ENCODE measurements around the gene DNMT3A.
A peak's percentile ranks its signal among the peaks of the same experiment; 100 is the strongest.

Gene DNMT3A

DNA sequence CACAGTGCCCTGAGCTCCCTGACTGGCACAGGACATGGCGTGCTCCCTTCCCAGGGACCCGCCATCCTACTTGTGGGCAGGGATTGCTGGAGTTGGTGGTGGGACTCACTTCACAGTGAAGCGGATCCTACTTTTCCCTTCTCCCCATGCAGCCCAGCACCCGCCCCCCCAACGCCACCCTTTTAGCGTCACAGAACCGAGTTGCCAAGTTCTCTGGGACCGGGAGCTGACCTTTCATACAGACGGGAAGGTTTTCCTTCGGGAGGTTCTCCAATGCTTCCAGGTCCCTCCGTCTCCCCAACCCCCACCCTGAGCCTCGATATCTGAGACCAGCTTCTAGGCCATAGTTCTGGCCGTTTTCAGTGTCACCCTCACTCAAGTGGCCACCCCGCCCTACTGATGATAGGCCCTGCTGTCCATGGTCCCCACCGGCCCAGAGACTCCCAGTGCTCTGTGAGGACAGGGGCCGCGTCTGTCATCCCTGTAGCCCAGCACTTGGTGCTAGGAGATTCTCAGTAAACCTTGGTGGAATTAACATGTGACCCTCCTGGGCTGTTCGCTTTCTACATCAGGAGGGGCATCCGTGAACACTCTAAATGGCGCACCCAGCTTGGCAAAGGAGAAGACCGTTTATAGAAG, 1.6 kb upstream of the DNMT3A start:
- H3K36me3 ChIP-seq (ENCODE audit: control insufficient read depth, insufficient read depth, low read length) = no peaks in the 10 kb centered on the region
- no peak overlapping the region for H3K27ac ChIP-seq (ENCODE audit: low read depth, low read length, severe bottlenecking)
- H3K9me3 ChIP-seq (ENCODE audit: control insufficient read depth, low read length) = no peaks in the 10 kb centered on the region
- 87 to 93% methylated on average over 18 to 19 of the region's 21 CpGs for WGBS, 2 experiments (ENCODE audit: insufficient coverage in 2 of 2)
- no peak overlapping the region for H3K4me3 ChIP-seq (ENCODE audit: extremely low read depth, insufficient read depth, low read length, poor library complexity, severe bottlenecking)
- H3K4me1 ChIP-seq (ENCODE audit: control insufficient read depth, insufficient read depth, low read length, poor library complexity, severe bottlenecking) = no peaks in the 10 kb centered on the region

DNA sequence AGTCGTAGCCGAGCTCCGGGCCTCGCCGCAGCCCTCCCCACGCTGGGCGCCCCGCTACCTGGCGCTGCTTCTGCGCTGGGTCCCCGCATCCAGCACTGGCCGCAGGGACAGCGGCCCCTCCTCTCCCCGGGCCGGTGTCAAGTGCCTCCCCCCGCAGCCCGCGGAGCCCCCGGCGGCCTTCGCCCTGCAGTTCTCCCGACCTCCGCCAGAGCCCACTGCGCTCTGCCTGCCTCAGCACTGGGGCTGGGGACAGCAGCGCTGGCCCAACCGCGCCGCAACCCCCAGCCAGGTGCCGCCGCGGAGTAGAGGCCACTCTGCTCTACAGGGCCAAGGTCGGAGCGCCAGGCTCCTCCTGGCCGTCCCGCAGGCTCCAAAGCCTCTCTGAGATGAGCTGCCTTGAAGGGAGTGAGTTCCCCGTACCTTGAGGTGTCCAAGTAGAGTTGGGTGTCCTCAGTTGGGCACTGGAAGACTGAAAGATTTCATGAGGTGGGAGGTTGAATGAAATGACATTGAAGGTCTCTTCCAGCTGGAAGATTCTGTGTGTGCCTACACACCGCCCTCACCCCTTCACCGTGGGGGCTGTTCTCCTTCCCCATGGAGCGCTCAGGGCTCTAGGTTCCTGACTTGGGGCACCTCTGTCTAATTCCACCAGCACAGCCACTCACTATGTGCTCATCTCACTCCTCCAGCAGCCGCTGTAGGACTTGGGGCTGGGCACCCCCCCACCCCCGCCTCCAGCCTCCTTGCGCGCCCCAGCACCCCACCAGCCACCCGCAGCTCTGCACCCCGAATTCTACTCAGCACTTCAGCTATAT, 854 bp upstream of the DNMT3A start:
- no peaks in the 10 kb centered on the region for H3K36me3 ChIP-seq (ENCODE audit: control insufficient read depth, insufficient read depth, low read length)
- H3K4me1 ChIP-seq (ENCODE audit: control insufficient read depth, insufficient read depth, low read length, poor library complexity, severe bottlenecking) = no peaks in the 10 kb centered on the region
- H3K9me3 ChIP-seq (ENCODE audit: control insufficient read depth, low read length) = no peaks in the 10 kb centered on the region
- no peak overlapping the region for H3K27ac ChIP-seq (ENCODE audit: low read depth, low read length, severe bottlenecking)
- 4% methylated on average over 37 to 39 of the region's 45 CpGs for WGBS, 2 experiments (ENCODE audit: insufficient coverage in 2 of 2)
- peak overlapping the region; percentile 43 for H3K4me3 ChIP-seq (ENCODE audit: extremely low read depth, insufficient read depth, low read length, poor library complexity, severe bottlenecking)

GRCh38 chr2:25341011-25341727, 556 bp downstream of the DNMT3A start:
- 0 to 1% methylated on average over 32 to 36 of the region's 104 CpGs for WGBS, 2 experiments (ENCODE audit: insufficient coverage in 2 of 2)
- no peak overlapping the region for H3K27ac ChIP-seq (ENCODE audit: low read depth, low read length, severe bottlenecking)
- peak overlapping the region; percentile 36 for H3K4me3 ChIP-seq (ENCODE audit: extremely low read depth, insufficient read depth, low read length, poor library complexity, severe bottlenecking)

DNA sequence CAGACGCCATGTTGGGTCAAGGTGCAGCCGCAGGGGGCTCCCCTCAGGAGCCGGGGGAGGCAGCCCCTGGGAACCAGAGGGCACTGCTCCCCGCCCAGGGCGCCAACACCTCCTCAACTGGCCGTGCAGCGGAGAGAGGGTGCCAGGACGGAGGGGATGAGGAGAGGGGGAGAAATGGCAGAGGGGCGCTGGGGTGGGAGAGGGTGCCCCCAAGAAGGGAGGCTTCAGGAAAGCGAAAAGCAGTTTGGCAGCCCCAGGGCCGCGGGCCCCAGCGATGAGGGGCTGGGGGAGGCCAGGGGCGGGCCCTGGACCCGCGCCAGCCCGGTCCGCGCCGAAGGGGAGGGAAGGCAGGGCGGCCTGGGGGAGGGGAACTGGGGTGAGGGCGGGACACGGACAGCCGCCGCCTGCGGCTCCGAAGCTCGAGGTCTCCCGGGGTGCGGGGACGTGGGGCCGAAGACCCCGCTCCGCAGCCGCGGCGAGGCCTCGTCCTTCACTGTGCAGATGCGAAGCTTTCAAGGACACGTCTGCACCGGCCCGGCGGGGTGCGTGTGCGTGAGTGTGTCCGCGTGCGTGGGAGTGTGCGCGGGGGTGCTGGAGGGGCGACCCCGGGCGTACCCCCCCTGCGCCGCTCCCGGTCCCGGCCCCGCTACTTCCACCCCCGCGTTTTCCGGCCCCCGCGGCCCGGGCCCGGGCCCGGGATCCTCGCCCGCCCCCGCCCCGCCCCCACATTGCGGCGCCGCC, 1.4 kb downstream of the DNMT3A start:
- H3K4me3 ChIP-seq (ENCODE audit: extremely low read depth, insufficient read depth, low read length, poor library complexity, severe bottlenecking) = peak overlapping the region; percentile 36
- no peak overlapping the region for H3K27ac ChIP-seq (ENCODE audit: low read depth, low read length, severe bottlenecking)
- H3K4me1 ChIP-seq (ENCODE audit: control insufficient read depth, insufficient read depth, low read length, poor library complexity, severe bottlenecking) = no peaks in the 10 kb centered on the region
- WGBS, 2 experiments (ENCODE audit: insufficient coverage in 2 of 2) = 14 to 21% methylated on average over 24 to 34 of the region's 73 CpGs
- no peaks in the 10 kb centered on the region for H3K9me3 ChIP-seq (ENCODE audit: control insufficient read depth, low read length)
- H3K36me3 ChIP-seq (ENCODE audit: control insufficient read depth, insufficient read depth, low read length) = no peaks in the 10 kb centered on the region

More at GRCh38 chr2:25341011-25341727, 556 bp downstream of the DNMT3A start:
- no peaks in the 10 kb centered on the region for H3K4me1 ChIP-seq (ENCODE audit: control insufficient read depth, insufficient read depth, low read length, poor library complexity, severe bottlenecking)
- no peaks in the 10 kb centered on the region for H3K36me3 ChIP-seq (ENCODE audit: control insufficient read depth, insufficient read depth, low read length)
- no peaks in the 10 kb centered on the region for H3K9me3 ChIP-seq (ENCODE audit: control insufficient read depth, low read length)

- Histone ChIP-seq H3K9me3 (ENCODE audit: control insufficient read depth, low read length) (no peaks in the 10 kb centered on the region), H3K4me1 (ENCODE audit: control insufficient read depth, insufficient read depth, low read length, poor library complexity, severe bottlenecking) (no peaks in the 10 kb centered on the region), H3K4me3 (ENCODE audit: extremely low read depth, insufficient read depth, low read length, poor library complexity, severe bottlenecking) (no peak overlapping the region), H3K36me3 (ENCODE audit: control insufficient read depth, insufficient read depth, low read length) (no peaks in the 10 kb centered on the region), H3K27ac (ENCODE audit: low read depth, low read length, severe bottlenecking) (no peak overlapping the region)
- 64% methylated on average over 10 to 13 of the region's 18 CpGs for WGBS, 2 experiments (ENCODE audit: insufficient coverage in 2 of 2)
Measured at GRCh38 chr2:25339791-25340180, 1.9 kb downstream of the DNMT3A start.

DNA sequence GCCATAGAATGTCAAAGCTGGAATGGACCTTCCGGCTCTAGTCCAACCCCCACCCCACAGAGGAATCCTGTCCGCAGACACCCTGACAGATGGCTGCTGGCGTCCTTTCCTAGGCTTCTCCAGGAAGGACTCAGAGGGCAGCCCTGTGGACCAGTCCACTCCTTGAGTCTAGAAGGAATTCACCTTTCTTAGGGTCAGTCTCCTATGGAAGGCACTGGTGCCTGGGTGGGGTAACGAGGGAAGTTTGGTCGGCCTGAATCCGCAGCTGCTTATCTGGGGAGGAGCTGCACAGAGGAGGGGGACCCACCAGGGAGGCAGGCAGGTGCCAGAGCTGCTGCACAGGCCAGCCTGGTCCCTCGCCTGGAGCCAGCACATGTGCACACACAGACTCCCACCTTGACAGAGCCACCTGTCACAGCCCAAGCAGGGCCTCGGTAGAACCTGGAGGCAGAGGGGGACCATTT, 2.5 kb downstream of the DNMT3A start:
- Histone ChIP-seq H3K36me3 (ENCODE audit: control insufficient read depth, insufficient read depth, low read length) (no peaks in the 10 kb centered on the region), H3K27ac (ENCODE audit: low read depth, low read length, severe bottlenecking) (no peak overlapping the region)
- WGBS, 2 experiments (ENCODE audit: insufficient coverage in 2 of 2) = 78 to 80% methylated on average over 1 to 7 of the region's 8 CpGs

DNA sequence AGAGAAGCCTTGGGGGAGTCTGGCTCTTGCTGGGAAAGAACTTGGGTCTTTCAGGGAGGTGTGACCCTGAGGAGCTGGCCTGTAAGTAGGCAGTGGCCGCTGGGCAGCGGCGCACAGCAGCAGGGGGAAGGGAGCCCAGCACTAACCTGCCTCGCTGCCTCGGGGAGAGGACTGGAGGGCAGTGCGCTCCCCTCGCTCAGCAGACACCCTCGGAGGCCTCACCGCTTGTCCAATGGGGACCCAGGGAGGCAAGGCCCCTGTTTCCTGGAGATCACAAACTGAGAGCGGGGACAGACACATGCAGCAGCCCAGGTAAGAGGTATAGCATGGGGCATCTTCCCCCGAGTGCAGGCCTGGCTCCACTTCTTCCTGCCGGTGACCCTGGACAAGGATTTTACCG, 3.3 kb downstream of the DNMT3A start:
- WGBS, 2 experiments (ENCODE audit: insufficient coverage in 2 of 2) = 86 to 91% methylated on average over 9 to 12 of the region's 13 CpGs
- H3K9me3 ChIP-seq (ENCODE audit: control insufficient read depth, low read length) = no peaks in the 10 kb centered on the region
- no peaks in the 10 kb centered on the region for H3K4me1 ChIP-seq (ENCODE audit: control insufficient read depth, insufficient read depth, low read length, poor library complexity, severe bottlenecking)
- no peak overlapping the region for H3K4me3 ChIP-seq (ENCODE audit: extremely low read depth, insufficient read depth, low read length, poor library complexity, severe bottlenecking)
- no peaks in the 10 kb centered on the region for H3K36me3 ChIP-seq (ENCODE audit: control insufficient read depth, insufficient read depth, low read length)
- H3K27ac ChIP-seq (ENCODE audit: low read depth, low read length, severe bottlenecking) = no peak overlapping the region

More for the DNA sequence above, 2.5 kb downstream of the DNMT3A start:
- H3K4me3 ChIP-seq (ENCODE audit: extremely low read depth, insufficient read depth, low read length, poor library complexity, severe bottlenecking) = no peak overlapping the region
- no peaks in the 10 kb centered on the region for H3K9me3 ChIP-seq (ENCODE audit: control insufficient read depth, low read length)
- H3K4me1 ChIP-seq (ENCODE audit: control insufficient read depth, insufficient read depth, low read length, poor library complexity, severe bottlenecking) = no peaks in the 10 kb centered on the region

- Histone ChIP-seq H3K9me3 (ENCODE audit: control insufficient read depth, low read length) (no peaks in the 10 kb centered on the region), H3K4me1 (ENCODE audit: control insufficient read depth, insufficient read depth, low read length, poor library complexity, severe bottlenecking) (no peaks in the 10 kb centered on the region), H3K27ac (ENCODE audit: low read depth, low read length, severe bottlenecking) (no peak overlapping the region), H3K4me3 (ENCODE audit: extremely low read depth, insufficient read depth, low read length, poor library complexity, severe bottlenecking) (no peak overlapping the region), H3K36me3 (ENCODE audit: control insufficient read depth, insufficient read depth, low read length) (no peaks in the 10 kb centered on the region)
- 95 to 98% methylated on average over 5 to 6 of the region's 7 CpGs for WGBS, 2 experiments (ENCODE audit: insufficient coverage in 2 of 2)
Measured at GRCh38 chr2:25337891-25338290, 3.8 kb downstream of the DNMT3A start.

DNA sequence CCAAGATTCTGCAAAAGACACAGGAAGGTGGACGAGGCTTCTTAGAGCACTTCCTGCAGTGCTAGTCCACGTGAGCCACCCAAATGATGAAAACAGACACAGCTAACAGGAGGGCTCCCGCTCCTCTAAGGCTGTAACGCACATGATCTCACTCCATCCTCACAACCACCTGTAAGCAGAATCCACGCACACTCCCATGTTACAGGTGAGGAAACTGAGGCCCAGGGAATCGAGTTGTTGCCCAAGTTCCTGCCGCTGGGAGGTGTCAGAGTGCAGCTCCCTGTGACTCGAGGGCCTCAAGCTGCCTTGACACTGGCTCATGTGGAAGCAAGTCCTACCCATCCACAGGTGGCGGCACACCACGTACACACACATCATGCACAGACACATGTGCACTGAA, 4.4 kb downstream of the DNMT3A start:
- no peaks in the 10 kb centered on the region for H3K36me3 ChIP-seq (ENCODE audit: control insufficient read depth, insufficient read depth, low read length)
- H3K4me3 ChIP-seq (ENCODE audit: extremely low read depth, insufficient read depth, low read length, poor library complexity, severe bottlenecking) = no peak overlapping the region
- H3K9me3 ChIP-seq (ENCODE audit: control insufficient read depth, low read length) = no peaks in the 10 kb centered on the region
- H3K27ac ChIP-seq (ENCODE audit: low read depth, low read length, severe bottlenecking) = no peak overlapping the region
- H3K4me1 ChIP-seq (ENCODE audit: control insufficient read depth, insufficient read depth, low read length, poor library complexity, severe bottlenecking) = no peaks in the 10 kb centered on the region
- 87 to 92% methylated on average over 6 to 10 of the region's 10 CpGs for WGBS, 2 experiments (ENCODE audit: insufficient coverage in 2 of 2)

- Histone ChIP-seq H3K27ac (ENCODE audit: low read depth, low read length, severe bottlenecking) (no peak overlapping the region), H3K36me3 (ENCODE audit: control insufficient read depth, insufficient read depth, low read length) (no peaks in the 10 kb centered on the region), H3K9me3 (ENCODE audit: control insufficient read depth, low read length) (no peaks in the 10 kb centered on the region), H3K4me1 (ENCODE audit: control insufficient read depth, insufficient read depth, low read length, poor library complexity, severe bottlenecking) (no peaks in the 10 kb centered on the region), H3K4me3 (ENCODE audit: extremely low read depth, insufficient read depth, low read length, poor library complexity, severe bottlenecking) (no peak overlapping the region)
- 49 to 50% methylated on average over 5 to 6 of the region's 10 CpGs for WGBS, 2 experiments (ENCODE audit: insufficient coverage in 2 of 2)
Measured at GRCh38 chr2:25336383-25336841, 5.3 kb downstream of the DNMT3A start.

Data from mesodermal cell (in vitro differentiated cells).